GOT3 (cell line): ENCODE measurements around the gene COASY.
"Not testable (repeated sequence)": the region's sequence is repeated elsewhere in the genome, so short reads cannot be mapped to it uniquely, and the experiment has no call there.

Experiments
- DNase-seq: peaks from one replicate; lab custom pipeline; 2025; ENCODE audit warnings: mixed read lengths; lab: John Stamatoyannopoulos, UW

COASY gene

GRCh38 chr17:42553161-42553818 is 8.7 kb upstream of the COASY start:
- DNase-seq = no peak

GRCh38 chr17:42553866-42554249 is 8.1 kb upstream of the COASY start:
- DNase-seq = no peak

- DNase-seq = no peak
Observed at GRCh38 chr17:42554250-42555121, 7.5 kb upstream of the COASY start.

- DNase-seq = no peak
Observed at GRCh38 chr17:42555122-42555622, 6.8 kb upstream of the COASY start.

GRCh38 chr17:42555961-42556617 is 5.9 kb upstream of the COASY start:
- DNase-seq = not testable (repeated sequence)

- no peak for DNase-seq
Observed at GRCh38 chr17:42559075-42559474, 2.9 kb upstream of the COASY start.

GRCh38 chr17:42560246-42560645 is 1.7 kb upstream of the COASY start:
- DNase-seq = no peak

- DNase-seq = no peak
Observed at GRCh38 chr17:42562388-42563142, 617 bp downstream of the COASY start.

- DNase-seq = no peak
Observed at GRCh38 chr17:42563143-42563509, 1.2 kb downstream of the COASY start.

- DNase-seq = no peak
Observed at GRCh38 chr17:42563543-42563942, 1.6 kb downstream of the COASY start.

- no peak for DNase-seq
Observed at GRCh38 chr17:42563950-42564349, 2.0 kb downstream of the COASY start.

- DNase-seq = no peak
Observed at GRCh38 chr17:42564815-42565522, 3.0 kb downstream of the COASY start.

- DNase-seq = no peak
Observed at GRCh38 chr17:42565523-42566214, 3.7 kb downstream of the COASY start.

- no peak for DNase-seq
Observed at GRCh38 chr17:42566215-42566882, 4.4 kb downstream of the COASY start.

GRCh38 chr17:42566883-42567573 is 5.1 kb downstream of the COASY start, which contains the start of gene MLX:
Gene MLX (plus strand): TSS chr17:42567100. CDS start chr17:42567125, 25 bp downstream.
- peak; percentile 69 for DNase-seq

- DNase-seq = no peak
Observed at GRCh38 chr17:42568341-42569111, 6.6 kb downstream of the COASY start.

- DNase-seq = no peak
Observed at GRCh38 chr17:42571435-42572225, 9.7 kb downstream of the COASY start.

- no peak for DNase-seq
Observed at GRCh38 chr17:42573095-42573494, 11.1 kb downstream of the COASY start.
